HepG2 (cell line): ENCODE measurements around the gene LIM2. TPM values are rescaled to one million over a fixed set of nuclear protein-coding genes. Genes with fewer than 3 reads are reported as not detected.
A peak's percentile ranks its signal among the peaks of the same experiment; 100 is the strongest.

Source experiments
- CHD4 ChIP-seq: fragments of 200-600 bp; sonication (generic); IDR thresholded peaks from 2 replicates; pipeline ENCODE4 v1.7.0; 2017; ENCODE audit warnings: mild to moderate bottlenecking, low read length, borderline replicate concordance
- GPN1 ChIP-seq: sonication (generic); formaldehyde crosslinking; IDR thresholded peaks from 2 replicates; pipeline ENCODE4 v1.5.1; 2020; ENCODE audit warnings: missing genetic modification reagents, borderline replicate concordance
- HBP1 ChIP-seq: IDR thresholded peaks from 2 replicates; pipeline ENCODE4 v1.6.1; 2016; ENCODE audit warnings: low read depth, control low read depth
- HDAC6 ChIP-seq: fragments of 200-600 bp; sonication (generic); IDR thresholded peaks from 2 replicates; pipeline ENCODE4 v1.7.0; 2017; ENCODE audit warnings: mild to moderate bottlenecking, antibody characterized with exemption, low read length, low read depth
- MEF2D ChIP-seq: sonication (generic); formaldehyde crosslinking; IDR thresholded peaks from 2 replicates; pipeline ENCODE4 v1.5.1; 2020; ENCODE audit warnings: mild to moderate bottlenecking, missing genetic modification reagents
- MTA1 ChIP-seq: sonication (generic); formaldehyde crosslinking; IDR thresholded peaks from 2 replicates; pipeline ENCODE4 v1.4.0; 2020; ENCODE audit warnings: missing genetic modification reagents, mild to moderate bottlenecking, borderline replicate concordance
- MXD3 ChIP-seq: IDR thresholded peaks from 2 replicates; pipeline ENCODE4 v1.6.1; 2016; ENCODE audit warnings: mild to moderate bottlenecking, missing biosample characterization, missing genetic modification reagents
- MYPOP ChIP-seq: sonication (generic); formaldehyde crosslinking; IDR thresholded peaks from 2 replicates; pipeline ENCODE4 v1.8.1; 2023; ENCODE audit warnings: mild to moderate bottlenecking, moderate library complexity, missing genetic modification reagents
- PPARG ChIP-seq: conservative IDR thresholded peaks from 2 replicates; pipeline ENCODE4 v1.6.1; 2016; ENCODE audit warnings: missing biosample characterization, missing genetic modification reagents
- TAF15 ChIP-seq: fragments of 200-400 bp; formaldehyde crosslinking; IDR thresholded peaks from one replicate; pipeline ENCODE4 v1.6.1; 2018; ENCODE audit warnings: mild to moderate bottlenecking, low read depth, low read length; ENCODE audit not compliant: poor library complexity, severe bottlenecking
- ZNF263 ChIP-seq: sonication (generic); formaldehyde crosslinking; IDR thresholded peaks from 2 replicates; pipeline ENCODE4 v1.4.0; 2020; ENCODE audit warnings: missing genetic modification reagents
- ZNF33A ChIP-seq: sonication (generic); formaldehyde crosslinking; IDR thresholded peaks from 2 replicates; pipeline ENCODE4 v1.5.1; 2020; ENCODE audit warnings: missing genetic modification reagents, mild to moderate bottlenecking, moderate library complexity, borderline replicate concordance
- ZNF567 ChIP-seq: sonication (generic); formaldehyde crosslinking; IDR thresholded peaks from 2 replicates; pipeline ENCODE4 v1.8.1; 2023; ENCODE audit warnings: mild to moderate bottlenecking, missing genetic modification reagents, borderline replicate concordance
- ZNF768 ChIP-seq: sonication (generic); formaldehyde crosslinking; IDR thresholded peaks from 2 replicates; pipeline ENCODE4 v1.4.0; 2020; ENCODE audit warnings: missing genetic modification reagents
- ZSCAN31 ChIP-seq: sonication (generic); formaldehyde crosslinking; IDR thresholded peaks from 2 replicates; pipeline ENCODE4 v1.5.0; 2020; ENCODE audit warnings: low read depth, mild to moderate bottlenecking, missing genetic modification reagents
- polyA plus RNA-seq, 8 experiments: library from polyadenylated mRNA; depleted of rRNA in 3 of 8; stranded (reverse) in 7 of 8; unstranded in 1 of 8; fragments of >200 nt; fragmentation: Illumina TruSeq in 4 of 8; extraction: Trizol in 4 of 8; gene quantifications; 2 replicates each; pipeline versions ENCODE4 v1.2.1 to v1.2.3, GENCODE V29; 2011 to 2016; ENCODE audit warnings: low read depth in 4 of 8, missing spikeins in 1 of 8, mixed read lengths in 1 of 8; ENCODE audit not compliant: insufficient read depth in 1 of 8
- total RNA-seq, 5 experiments: library from RNA; depleted of rRNA; stranded (reverse); fragments of >200 nt; fragmentation: Illumina TruSeq; extraction: Trizol; gene quantifications; 2 replicates each; pipeline ENCODE4 v1.2.3, GENCODE V29; 2016; ENCODE audit warnings: low read depth in 1 of 5
- TF ChIP-seq, protein P1 (sequence below): sonication (generic); formaldehyde crosslinking; IDR thresholded peaks from 2 replicates; pipeline ENCODE4 v1.4.0; 2020; ENCODE audit warnings: mild to moderate bottlenecking, missing genetic modification reagents
- TF ChIP-seq, protein P2 (sequence below): sonication (generic); formaldehyde crosslinking; IDR thresholded peaks from 2 replicates; pipeline ENCODE4 v1.5.0; 2020; ENCODE audit warnings: mild to moderate bottlenecking, low read depth, missing genetic modification reagents, borderline replicate concordance
- TF ChIP-seq, protein P3 (sequence below): sonication (generic); formaldehyde crosslinking; IDR thresholded peaks from 2 replicates; pipeline ENCODE4 v1.4.0; 2020; ENCODE audit warnings: missing genetic modification reagents, borderline replicate concordance

Gene LIM2
- total and polyA plus RNA-seq, 2 of the 13 experiments (the other 11 are each of a cell fraction or from before 2014, with no cell fraction given), result 1.3 TPM; not detected in 1

DNA sequence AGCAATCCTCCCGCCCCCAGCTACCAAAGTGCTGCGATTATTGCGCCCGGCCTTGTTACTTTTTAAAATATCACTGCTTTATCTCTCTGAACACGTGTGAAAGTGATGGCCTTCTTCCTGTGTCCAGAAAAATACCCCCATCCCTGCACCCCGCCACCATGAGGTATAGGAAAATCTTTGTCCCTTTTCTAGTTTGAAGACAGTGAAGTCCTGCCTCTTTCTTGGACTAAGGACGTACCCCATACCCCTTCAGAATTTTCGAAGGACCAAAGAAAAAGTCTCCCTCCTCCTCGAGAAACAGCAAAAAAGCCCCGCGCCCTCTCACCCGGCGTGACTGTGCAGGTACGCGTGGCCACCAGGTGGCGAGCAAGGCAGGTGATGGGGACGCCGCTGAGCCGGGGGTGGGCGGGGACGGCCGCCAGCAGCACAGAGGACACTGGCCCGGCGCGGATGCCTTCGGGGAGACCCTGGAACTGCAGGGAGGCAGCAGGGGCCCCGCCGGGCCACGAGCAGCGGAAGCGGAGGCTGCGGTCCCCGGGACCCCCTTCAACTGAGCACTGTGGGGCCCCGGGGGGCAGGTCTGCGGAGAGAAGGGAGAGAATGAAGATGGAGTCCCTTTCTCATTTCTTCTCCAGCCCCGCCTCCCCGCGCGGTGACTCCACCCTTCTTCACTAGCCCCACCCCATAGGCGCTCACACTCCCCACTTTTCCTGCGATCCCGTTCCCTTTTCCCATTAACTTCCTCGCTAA, 49.0 kb downstream of the LIM2 start (continued):
- TF ChIP-seq, protein P1, sequence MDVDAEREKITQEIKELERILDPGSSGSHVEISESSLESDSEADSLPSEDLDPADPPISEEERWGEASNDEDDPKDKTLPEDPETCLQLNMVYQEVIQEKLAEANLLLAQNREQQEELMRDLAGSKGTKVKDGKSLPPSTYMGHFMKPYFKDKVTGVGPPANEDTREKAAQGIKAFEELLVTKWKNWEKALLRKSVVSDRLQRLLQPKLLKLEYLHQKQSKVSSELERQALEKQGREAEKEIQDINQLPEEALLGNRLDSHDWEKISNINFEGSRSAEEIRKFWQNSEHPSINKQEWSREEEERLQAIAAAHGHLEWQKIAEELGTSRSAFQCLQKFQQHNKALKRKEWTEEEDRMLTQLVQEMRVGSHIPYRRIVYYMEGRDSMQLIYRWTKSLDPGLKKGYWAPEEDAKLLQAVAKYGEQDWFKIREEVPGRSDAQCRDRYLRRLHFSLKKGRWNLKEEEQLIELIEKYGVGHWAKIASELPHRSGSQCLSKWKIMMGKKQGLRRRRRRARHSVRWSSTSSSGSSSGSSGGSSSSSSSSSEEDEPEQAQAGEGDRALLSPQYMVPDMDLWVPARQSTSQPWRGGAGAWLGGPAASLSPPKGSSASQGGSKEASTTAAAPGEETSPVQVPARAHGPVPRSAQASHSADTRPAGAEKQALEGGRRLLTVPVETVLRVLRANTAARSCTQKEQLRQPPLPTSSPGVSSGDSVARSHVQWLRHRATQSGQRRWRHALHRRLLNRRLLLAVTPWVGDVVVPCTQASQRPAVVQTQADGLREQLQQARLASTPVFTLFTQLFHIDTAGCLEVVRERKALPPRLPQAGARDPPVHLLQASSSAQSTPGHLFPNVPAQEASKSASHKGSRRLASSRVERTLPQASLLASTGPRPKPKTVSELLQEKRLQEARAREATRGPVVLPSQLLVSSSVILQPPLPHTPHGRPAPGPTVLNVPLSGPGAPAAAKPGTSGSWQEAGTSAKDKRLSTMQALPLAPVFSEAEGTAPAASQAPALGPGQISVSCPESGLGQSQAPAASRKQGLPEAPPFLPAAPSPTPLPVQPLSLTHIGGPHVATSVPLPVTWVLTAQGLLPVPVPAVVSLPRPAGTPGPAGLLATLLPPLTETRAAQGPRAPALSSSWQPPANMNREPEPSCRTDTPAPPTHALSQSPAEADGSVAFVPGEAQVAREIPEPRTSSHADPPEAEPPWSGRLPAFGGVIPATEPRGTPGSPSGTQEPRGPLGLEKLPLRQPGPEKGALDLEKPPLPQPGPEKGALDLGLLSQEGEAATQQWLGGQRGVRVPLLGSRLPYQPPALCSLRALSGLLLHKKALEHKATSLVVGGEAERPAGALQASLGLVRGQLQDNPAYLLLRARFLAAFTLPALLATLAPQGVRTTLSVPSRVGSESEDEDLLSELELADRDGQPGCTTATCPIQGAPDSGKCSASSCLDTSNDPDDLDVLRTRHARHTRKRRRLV, result no peak
- TF ChIP-seq MTA1 (CRISPR knock-in tag) (no peak), CHD4 (no peak), MYPOP (CRISPR knock-in tag) (0 out of 2 replicates have a peak, but pooled peaks have one; percentile 36), MEF2D (CRISPR knock-in tag) (no peak), ZNF567 (CRISPR knock-in tag) (no peak), GPN1 (CRISPR knock-in tag) (no peak), PPARG (CRISPR knock-in tag) (peak; percentile 46; the same call in 1 of the 2 replicates), ZNF263 (CRISPR knock-in tag) (peak; percentile 77; the same call in 1 of the 2 replicates), TAF15 (no peak), ZNF33A (CRISPR knock-in tag) (no peak), HDAC6 (no peak), ZSCAN31 (CRISPR knock-in tag) (0 out of 2 replicates have a peak, but pooled peaks have one; percentile 24), MXD3 (CRISPR knock-in tag) (no peak), ZNF768 (CRISPR knock-in tag) (peak; percentile 46; the same call in 1 of the 2 replicates), HBP1 (CRISPR knock-in tag) (no peak)
- TF ChIP-seq, protein P2, sequence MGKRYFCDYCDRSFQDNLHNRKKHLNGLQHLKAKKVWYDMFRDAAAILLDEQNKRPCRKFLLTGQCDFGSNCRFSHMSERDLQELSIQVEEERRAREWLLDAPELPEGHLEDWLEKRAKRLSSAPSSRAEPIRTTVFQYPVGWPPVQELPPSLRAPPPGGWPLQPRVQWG (CRISPR knock-in tag), result no peak
- TF ChIP-seq, protein P3, sequence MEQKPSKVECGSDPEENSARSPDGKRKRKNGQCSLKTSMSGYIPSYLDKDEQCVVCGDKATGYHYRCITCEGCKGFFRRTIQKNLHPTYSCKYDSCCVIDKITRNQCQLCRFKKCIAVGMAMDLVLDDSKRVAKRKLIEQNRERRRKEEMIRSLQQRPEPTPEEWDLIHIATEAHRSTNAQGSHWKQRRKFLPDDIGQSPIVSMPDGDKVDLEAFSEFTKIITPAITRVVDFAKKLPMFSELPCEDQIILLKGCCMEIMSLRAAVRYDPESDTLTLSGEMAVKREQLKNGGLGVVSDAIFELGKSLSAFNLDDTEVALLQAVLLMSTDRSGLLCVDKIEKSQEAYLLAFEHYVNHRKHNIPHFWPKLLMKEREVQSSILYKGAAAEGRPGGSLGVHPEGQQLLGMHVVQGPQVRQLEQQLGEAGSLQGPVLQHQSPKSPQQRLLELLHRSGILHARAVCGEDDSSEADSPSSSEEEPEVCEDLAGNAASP (CRISPR knock-in tag), result no peak
